Lower lobe of right lung (tissue), 2 donors: ENCODE results near the gene CALN1. TPM values are rescaled to one million over a fixed set of nuclear protein-coding genes. Genes with fewer than 3 reads are reported as not detected.

ENCODE experiments used
- ATAC-seq, 2 donors: fragments of 200-7000 bp; cut with Tn5 transposase; one replicate each; pipeline ENCODE4 v1.9.1; 2020 to 2022; ENCODE audit warnings: mild to moderate bottlenecking in 2 of 2, moderate library complexity in 2 of 2
- DNase-seq: peaks from one replicate; pipeline ENCODE4 v3.0.0-alpha.2; 2020
- H3K27ac ChIP-seq: fragments of 200-600 bp; one replicate; pipeline ENCODE4 v1.8.0; 2022
- H3K27me3 ChIP-seq: fragments of 200-600 bp; one replicate; pipeline ENCODE4 v1.8.0; 2022; ENCODE audit warnings: low read depth
- H3K36me3 ChIP-seq: fragments of 200-600 bp; one replicate; pipeline ENCODE4 v1.8.0; 2022; ENCODE audit warnings: mild to moderate bottlenecking
- H3K4me1 ChIP-seq: fragments of 200-600 bp; one replicate; pipeline ENCODE4 v1.8.0; 2022
- H3K4me3 ChIP-seq: fragments of 200-600 bp; one replicate; pipeline ENCODE4 v1.8.0; 2022; ENCODE audit warnings: mild to moderate bottlenecking
- H3K9me3 ChIP-seq: fragments of 200-600 bp; one replicate; pipeline ENCODE4 v1.8.0; 2022
- CTCF ChIP-seq: fragments of 200-600 bp; IDR thresholded peaks from one replicate; pipeline ENCODE4 v1.8.0; 2022; ENCODE audit warnings: antibody characterized with exemption, mild to moderate bottlenecking
- intact Hi-C: fragments of 100-400 bp; cut with DNase I; formaldehyde crosslinking; loops from one replicate; pipeline ENCODE4 v1.11.0; 2022
- total RNA-seq: library from RNA; stranded (reverse); fragmentation: NEBNext Ultra II Directional; extraction: Animal tissue kit (Norgen Biotek cat#: 25700); gene quantifications from one replicate; pipeline ENCODE4 v1.2.1, GENCODE V29; 2021
- donor health status: DM: no; HTN: yes; CAD: no; lungs with severe emphysema.

The CALN1 gene
- total RNA-seq, 1 donor from 2014 or later = not detected

GRCh38 chr7:71784180-71784579 lies 628.0 kb downstream of the CALN1 start:
- DNase-seq (no peak), ATAC-seq (no peak)
- H3K9me3 ChIP-seq = peaks cover 13% of the 10 kb centered on the region
- TF ChIP-seq CTCF = no peak
- no peaks in the 10 kb centered on the region for H3K36me3 ChIP-seq
- no peak overlapping the region for H3K4me3 ChIP-seq
- intact Hi-C loops = no loop called here
- no peak overlapping the region for H3K27ac ChIP-seq
- H3K4me1 ChIP-seq = no peaks in the 10 kb centered on the region
- no peaks in the 10 kb centered on the region for H3K27me3 ChIP-seq

GRCh38 chr7:71783779-71784178 lies 628.4 kb downstream of the CALN1 start:
- ATAC-seq (no peak), DNase-seq (no peak)
- Histone ChIP-seq H3K4me1 (no peaks in the 10 kb centered on the region), H3K27ac (no peak overlapping the region), H3K36me3 (no peaks in the 10 kb centered on the region), H3K27me3 (no peaks in the 10 kb centered on the region), H3K4me3 (no peak overlapping the region), H3K9me3 (peaks cover 13% of the 10 kb centered on the region)
- TF ChIP-seq CTCF = no peak
- intact Hi-C loops = no loop called here

- H3K36me3 ChIP-seq = no peaks in the 10 kb centered on the region
- no peak overlapping the region for H3K4me3 ChIP-seq
- no peak overlapping the region for H3K27ac ChIP-seq
- H3K27me3 ChIP-seq = no peaks in the 10 kb centered on the region
- no peak for DNase-seq
- no peaks in the 10 kb centered on the region for H3K4me1 ChIP-seq
- TF ChIP-seq CTCF = no peak
- ATAC-seq = no peak
- H3K9me3 ChIP-seq = peaks cover under 1% of the 10 kb centered on the region
- intact Hi-C loops = no loop called here
Observed at GRCh38 chr7:71782051-71782450, 630.1 kb downstream of the CALN1 start.

GRCh38 chr7:71780282-71780681 lies 631.9 kb downstream of the CALN1 start:
- Histone ChIP-seq H3K9me3 (no peaks in the 10 kb centered on the region), H3K4me3 (no peak overlapping the region), H3K4me1 (no peaks in the 10 kb centered on the region), H3K27ac (no peak overlapping the region), H3K27me3 (no peaks in the 10 kb centered on the region), H3K36me3 (no peaks in the 10 kb centered on the region)
- intact Hi-C loops = no loop called here
- ATAC-seq (no peak), DNase-seq (no peak)
- TF ChIP-seq CTCF = no peak

- DNase-seq (no peak), ATAC-seq (no peak)
- intact Hi-C loops = no loop called here
- no peak for TF ChIP-seq CTCF
- Histone ChIP-seq H3K4me1 (no peaks in the 10 kb centered on the region), H3K4me3 (no peak overlapping the region), H3K27me3 (no peaks in the 10 kb centered on the region), H3K27ac (no peak overlapping the region), H3K36me3 (no peaks in the 10 kb centered on the region), H3K9me3 (no peaks in the 10 kb centered on the region)
Observed at GRCh38 chr7:71777278-71777677, 634.9 kb downstream of the CALN1 start.

- no peak overlapping the region for H3K4me3 ChIP-seq
- intact Hi-C loops = no loop called here
- TF ChIP-seq CTCF = no peak
- ATAC-seq = no peak
- H3K4me1 ChIP-seq = no peaks in the 10 kb centered on the region
- DNase-seq = no peak
- no peaks in the 10 kb centered on the region for H3K36me3 ChIP-seq
- no peaks in the 10 kb centered on the region for H3K9me3 ChIP-seq
- no peak overlapping the region for H3K27ac ChIP-seq
- H3K27me3 ChIP-seq = no peaks in the 10 kb centered on the region
Observed at GRCh38 chr7:71776726-71777125, 635.4 kb downstream of the CALN1 start.
